Tibial nerve (tissue), 4 donors: Measurements from ENCODE around the gene NINJ2. TPM values are rescaled to one million over a fixed set of nuclear protein-coding genes. Genes with fewer than 3 reads are reported as not detected.
A peak's percentile ranks its signal among the peaks of the same experiment; 100 is the strongest.
"Not testable (repeated sequence)": the region's sequence is repeated elsewhere in the genome, so short reads cannot be mapped to it uniquely, and the experiment has no call there.

Experiments used
- DNase-seq, 2 donors: peaks; one replicate each; pipeline ENCODE4 v3.0.0-alpha.2; 2019; ENCODE audit warnings: low spot score in 2 of 2
- H3K27ac ChIP-seq, 4 donors: fragments of 200-600 bp; sonication (generic) in 3 of 4; one replicate each; pipeline ENCODE4 v1.5.1; 2017 to 2019; ENCODE audit warnings: mild to moderate bottlenecking in 1 of 4
- H3K27me3 ChIP-seq, 2 donors: fragments of 200-600 bp; sonication (generic) in 1 of 2; one replicate each; pipeline versions ENCODE4 v1.5.1 to v1.6.0; 2017 to 2019
- H3K36me3 ChIP-seq, 3 donors: fragments of 200-600 bp; sonication (generic); one replicate each; pipeline ENCODE4 v1.5.1; 2018 to 2019
- H3K4me1 ChIP-seq, 4 donors: fragments of 200-600 bp; sonication (generic) in 3 of 4; one replicate each; pipeline ENCODE4 v1.5.1; 2017 to 2019
- H3K4me3 ChIP-seq, 4 donors: fragments of 200-600 bp; sonication (generic) in 3 of 4; one replicate each; pipeline ENCODE4 v1.5.1; 2017 to 2019; ENCODE audit warnings: mild to moderate bottlenecking in 1 of 4, moderate library complexity in 1 of 4
- H3K9me3 ChIP-seq, 4 donors: fragments of 200-600 bp; sonication (generic) in 3 of 4; one replicate each; pipeline ENCODE4 v1.5.1; 2017 to 2019
- EP300 ChIP-seq, 2 donors: sonication (generic); formaldehyde crosslinking; IDR thresholded peaks; one replicate each; pipeline ENCODE4 v1.6.1; 2017; ENCODE audit warnings: antibody characterized with exemption in 2 of 2, mild to moderate bottlenecking in 1 of 2
- POLR2A ChIP-seq, 2 donors: fragments of 450-650 bp; IDR thresholded peaks; one replicate each; pipeline ENCODE4 v1.6.1; 2017; ENCODE audit warnings: antibody characterized with exemption in 2 of 2, mild to moderate bottlenecking in 2 of 2, moderate library complexity in 2 of 2
- WGBS, 2 donors: methylation state at CpG; one replicate each; pipeline ENCODE4 v1.1.5; 2018; 5-methylcytosine and 5-hydroxymethylcytosine counted together
- total RNA-seq, 4 donors: library from RNA; depleted of rRNA; stranded (reverse); fragments of >200 nt; gene quantifications; one replicate each; pipeline ENCODE4 v1.1.0, GENCODE V29; 2016
- TF ChIP-seq, protein P1 (sequence below), 5 experiments: fragments of 200-600 bp in 3 of 5; fragments of 450-650 bp in 2 of 5; sonication (generic) in 3 of 5; IDR thresholded peaks; one replicate each; pipeline ENCODE4 v1.5.1; 2016 to 2019; ENCODE audit warnings: antibody characterized with exemption in 5 of 5, mild to moderate bottlenecking in 3 of 5, moderate library complexity in 2 of 5

The NINJ2 gene
- total RNA-seq, result 10 to 100 TPM in 2 of 4 donors, 1 to 10 TPM in 2; 8.4 to 17.7 (median 12.6) TPM

GRCh38 chr12:663293-663871, at the start of gene NINJ2:
Gene NINJ2 (minus strand): TSS chr12:663445. CDS start chr12:663360, 85 bp downstream.
- no peak for TF ChIP-seq POLR2A (IDR thresholded peaks at IDR 0.05)
- TF ChIP-seq, protein P1, sequence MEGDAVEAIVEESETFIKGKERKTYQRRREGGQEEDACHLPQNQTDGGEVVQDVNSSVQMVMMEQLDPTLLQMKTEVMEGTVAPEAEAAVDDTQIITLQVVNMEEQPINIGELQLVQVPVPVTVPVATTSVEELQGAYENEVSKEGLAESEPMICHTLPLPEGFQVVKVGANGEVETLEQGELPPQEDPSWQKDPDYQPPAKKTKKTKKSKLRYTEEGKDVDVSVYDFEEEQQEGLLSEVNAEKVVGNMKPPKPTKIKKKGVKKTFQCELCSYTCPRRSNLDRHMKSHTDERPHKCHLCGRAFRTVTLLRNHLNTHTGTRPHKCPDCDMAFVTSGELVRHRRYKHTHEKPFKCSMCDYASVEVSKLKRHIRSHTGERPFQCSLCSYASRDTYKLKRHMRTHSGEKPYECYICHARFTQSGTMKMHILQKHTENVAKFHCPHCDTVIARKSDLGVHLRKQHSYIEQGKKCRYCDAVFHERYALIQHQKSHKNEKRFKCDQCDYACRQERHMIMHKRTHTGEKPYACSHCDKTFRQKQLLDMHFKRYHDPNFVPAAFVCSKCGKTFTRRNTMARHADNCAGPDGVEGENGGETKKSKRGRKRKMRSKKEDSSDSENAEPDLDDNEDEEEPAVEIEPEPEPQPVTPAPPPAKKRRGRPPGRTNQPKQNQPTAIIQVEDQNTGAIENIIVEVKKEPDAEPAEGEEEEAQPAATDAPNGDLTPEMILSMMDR (IDR thresholded peaks at IDR 0.05), result no peak
- no peak for TF ChIP-seq EP300 (IDR thresholded peaks at IDR 0.05)
- WGBS, 2 donors, result 42 to 47% methylated on average over 16 to 17 of the region's 17 CpGs
- Histone ChIP-seq H3K4me1 (peaks cover 0 to 18% (median 0%) of the 10 kb centered on the region in 4 donors), H3K27ac (peak within 1 kb of the TSS in 2 of 4 donors; percentile 12 to 25), H3K4me3 (peak within 1 kb of the TSS in 3 of 4 donors; percentile 2 to 34 (median 6)), H3K27me3 (no peaks in the 10 kb centered on the region), H3K9me3 (no peaks in the 10 kb centered on the region), H3K36me3 (no peaks in the 10 kb centered on the region)
- no peak for DNase-seq

- Histone ChIP-seq H3K36me3 (no peaks in the 10 kb centered on the region), H3K4me3 (no peak overlapping the region), H3K9me3 (no peaks in the 10 kb centered on the region), H3K27me3 (no peaks in the 10 kb centered on the region), H3K4me1 (no peaks in the 10 kb centered on the region), H3K27ac (no peak overlapping the region)
- 42 to 46% methylated on average over 8 of the region's 8 CpGs for WGBS, 2 donors
- TF ChIP-seq POLR2A (IDR thresholded peaks at IDR 0.05) (no peak), EP300 (IDR thresholded peaks at IDR 0.05) (no peak)
- TF ChIP-seq, protein P1 (IDR thresholded peaks at IDR 0.05), result no peak
- DNase-seq, result no peak
These were observed 49.1 kb upstream of the NINJ2 start for GRCh38 chr12:712172-712863.

DNA sequence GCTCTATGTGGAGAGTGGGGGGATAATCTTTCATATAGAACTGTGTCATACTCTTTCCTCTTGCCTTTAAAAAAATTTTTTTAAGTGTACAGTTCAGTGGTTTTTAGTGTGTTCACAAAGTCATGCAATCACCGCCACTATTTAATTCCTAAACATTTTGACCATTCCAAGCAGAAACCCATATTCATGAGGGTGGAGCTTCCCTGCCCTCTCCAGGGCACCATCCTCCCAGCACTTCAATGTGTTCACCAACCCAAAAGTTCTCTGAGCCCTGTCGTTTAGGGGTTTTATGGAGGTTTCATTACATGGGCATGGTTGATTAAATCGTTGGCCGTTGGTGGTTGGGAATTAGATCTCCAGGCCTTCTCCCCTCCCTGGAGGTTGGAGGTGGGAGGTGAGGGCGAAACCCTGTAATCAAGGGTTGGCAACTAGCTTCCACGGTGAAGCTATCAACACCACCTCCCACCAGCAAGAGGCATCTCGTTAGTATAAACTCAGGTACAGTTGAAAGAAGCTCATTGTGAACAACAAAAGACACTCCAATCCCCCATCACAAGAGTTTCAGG, 46.3 kb upstream of the NINJ2 start:
- DNase-seq, result no peak
- Histone ChIP-seq H3K27me3 (no peaks in the 10 kb centered on the region), H3K27ac (no peak overlapping the region), H3K4me3 (no peak overlapping the region), H3K4me1 (no peaks in the 10 kb centered on the region), H3K9me3 (no peaks in the 10 kb centered on the region), H3K36me3 (no peaks in the 10 kb centered on the region)
- 59% methylated on average over 7 of the region's 7 CpGs for WGBS, 2 donors
- TF ChIP-seq EP300 (IDR thresholded peaks at IDR 0.05), result no peak

GRCh38 chr12:708084-708483, 44.8 kb upstream of the NINJ2 start:
- not testable (repeated sequence) for H3K4me3 ChIP-seq, H3K27me3 ChIP-seq, H3K36me3 ChIP-seq, DNase-seq, H3K27ac ChIP-seq, H3K9me3 ChIP-seq, H3K4me1 ChIP-seq
- 67 to 98% methylated on average over 3 of the region's 3 CpGs for WGBS, 2 donors

- Histone ChIP-seq H3K36me3 (no peaks in the 10 kb centered on the region), H3K27ac (no peak overlapping the region), H3K4me3 (no peak overlapping the region), H3K4me1 (no peaks in the 10 kb centered on the region), H3K9me3 (no peaks in the 10 kb centered on the region), H3K27me3 (no peaks in the 10 kb centered on the region)
- WGBS, 2 donors, result 78 to 85% methylated on average over 5 of the region's 5 CpGs
- no peak for TF ChIP-seq POLR2A (IDR thresholded peaks at IDR 0.05)
- no peak for TF ChIP-seq EP300 (IDR thresholded peaks at IDR 0.05)
- TF ChIP-seq, protein P1 (IDR thresholded peaks at IDR 0.05), result no peak
- no peak for DNase-seq
These were observed 41.4 kb upstream of the NINJ2 start for GRCh38 chr12:704516-705242.
